HG03095 (cell line): ENCODE results near the gene SLC8A2.

ENCODE experiments used
- ATAC-seq: cut with Tn5 transposase; IDR thresholded peaks from one replicate; pipeline ENCODE4 v1.9.1; 2021; ENCODE audit warnings: moderate library complexity; ENCODE audit not compliant: unreplicated experiment

Gene SLC8A2

GRCh38 chr19:47432091-47432490 lies 39.6 kb downstream of the SLC8A2 start:
- ATAC-seq: no peak

DNA sequence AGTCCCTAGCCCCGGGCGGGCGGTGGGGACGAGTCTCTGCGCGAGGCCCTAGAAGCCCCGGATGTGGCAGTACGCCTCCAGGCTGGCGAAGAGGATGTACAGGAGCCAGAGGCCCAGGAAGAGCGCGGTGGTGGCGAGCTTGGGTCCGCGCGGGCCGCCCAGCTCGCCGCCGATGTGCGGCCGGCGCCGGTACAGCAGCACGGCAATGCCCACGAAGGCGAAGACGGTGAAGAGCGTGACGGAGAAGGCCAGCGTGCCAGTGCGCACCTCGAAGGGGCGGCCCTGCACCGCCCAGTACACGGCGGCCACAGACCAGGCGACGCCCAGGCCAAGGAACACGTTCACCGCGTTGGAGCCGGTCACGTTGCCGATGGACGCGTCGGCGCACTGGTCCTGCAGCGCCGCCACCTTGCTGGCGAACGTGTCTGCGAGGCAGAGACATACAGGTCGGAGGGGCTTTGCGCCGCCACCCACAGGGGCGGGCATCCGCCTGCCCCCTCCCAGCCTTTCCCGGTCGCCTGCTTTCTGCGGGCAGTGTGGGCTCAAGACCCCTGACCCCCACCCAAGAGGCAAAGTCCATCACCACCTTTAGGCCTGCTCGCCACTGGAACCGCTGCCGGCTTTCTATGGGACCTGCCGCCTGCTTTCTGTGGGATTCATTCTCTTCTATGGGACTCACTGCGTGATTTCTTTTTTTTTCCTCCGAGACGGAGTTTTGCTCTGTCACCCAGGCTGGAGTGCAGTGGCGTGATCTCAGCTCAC lies 41.5 kb downstream of the SLC8A2 start:
- no peak for ATAC-seq

DNA sequence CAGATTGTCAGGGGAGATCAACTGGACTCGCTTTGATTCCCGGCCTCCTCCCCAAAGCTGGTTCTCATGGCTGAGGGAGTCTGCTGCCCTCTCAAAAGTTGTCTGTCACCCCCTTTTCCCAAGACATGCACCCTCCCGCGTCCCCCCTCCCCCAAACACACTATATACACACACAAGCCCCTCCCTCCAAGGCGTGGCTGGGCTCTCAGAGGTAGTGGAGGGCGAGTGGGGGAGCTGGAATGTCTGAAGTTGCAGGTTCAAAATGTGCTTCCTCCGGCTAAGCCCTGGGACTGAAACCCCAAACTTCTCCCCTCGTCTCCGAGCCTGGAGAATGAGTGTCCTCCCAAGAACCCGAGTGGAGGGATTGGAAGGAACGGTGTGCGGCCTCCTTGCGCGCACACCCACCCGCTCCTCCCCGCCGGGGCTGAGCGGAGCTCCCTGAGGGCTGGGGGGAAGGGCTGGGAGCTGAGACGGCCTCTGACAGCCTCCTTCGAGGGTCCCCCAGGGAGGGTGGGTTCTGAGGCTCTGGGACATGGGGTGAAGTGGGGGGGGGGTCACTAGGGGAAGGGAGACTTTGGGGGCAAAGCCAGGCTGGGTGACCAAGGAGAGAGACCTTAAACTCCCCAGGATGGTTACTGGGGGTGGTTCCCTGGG lies 42.4 kb downstream of the SLC8A2 start:
- no peak for ATAC-seq

DNA sequence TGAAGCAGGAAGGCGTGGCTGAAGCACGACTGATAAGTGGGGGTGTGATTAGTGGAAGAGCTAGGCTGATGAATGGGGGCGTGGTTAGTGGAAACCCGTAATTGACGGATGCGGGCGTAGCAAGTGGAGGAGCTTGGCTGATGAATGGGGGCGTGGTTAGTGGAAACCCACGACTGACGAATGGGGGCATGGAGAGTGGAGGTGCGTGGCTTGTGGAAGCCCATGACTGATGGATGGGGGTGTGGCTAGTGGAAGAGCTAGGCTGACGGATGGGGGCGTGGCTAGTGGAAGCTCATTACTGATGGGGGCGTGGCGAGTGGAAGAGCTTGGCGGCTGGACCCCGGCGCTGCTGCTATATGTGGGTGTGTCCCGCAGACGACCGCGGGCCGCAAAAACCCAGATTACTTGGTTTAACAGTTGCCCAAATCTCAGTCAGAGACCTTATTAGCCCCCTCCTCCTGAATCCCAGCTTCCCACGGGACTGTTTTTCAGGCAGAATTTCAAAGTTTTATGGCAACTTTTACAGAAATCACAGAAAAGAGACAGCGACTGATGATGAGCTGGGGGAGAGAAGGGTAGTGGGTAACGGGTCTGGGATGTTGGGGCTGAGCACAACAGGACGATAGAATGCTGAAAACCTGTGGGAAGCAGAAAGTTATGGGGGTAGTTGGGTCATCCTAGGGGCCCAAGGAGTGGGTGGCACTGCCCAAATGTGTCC lies 43.4 kb downstream of the SLC8A2 start:
- ATAC-seq: no peak

DNA sequence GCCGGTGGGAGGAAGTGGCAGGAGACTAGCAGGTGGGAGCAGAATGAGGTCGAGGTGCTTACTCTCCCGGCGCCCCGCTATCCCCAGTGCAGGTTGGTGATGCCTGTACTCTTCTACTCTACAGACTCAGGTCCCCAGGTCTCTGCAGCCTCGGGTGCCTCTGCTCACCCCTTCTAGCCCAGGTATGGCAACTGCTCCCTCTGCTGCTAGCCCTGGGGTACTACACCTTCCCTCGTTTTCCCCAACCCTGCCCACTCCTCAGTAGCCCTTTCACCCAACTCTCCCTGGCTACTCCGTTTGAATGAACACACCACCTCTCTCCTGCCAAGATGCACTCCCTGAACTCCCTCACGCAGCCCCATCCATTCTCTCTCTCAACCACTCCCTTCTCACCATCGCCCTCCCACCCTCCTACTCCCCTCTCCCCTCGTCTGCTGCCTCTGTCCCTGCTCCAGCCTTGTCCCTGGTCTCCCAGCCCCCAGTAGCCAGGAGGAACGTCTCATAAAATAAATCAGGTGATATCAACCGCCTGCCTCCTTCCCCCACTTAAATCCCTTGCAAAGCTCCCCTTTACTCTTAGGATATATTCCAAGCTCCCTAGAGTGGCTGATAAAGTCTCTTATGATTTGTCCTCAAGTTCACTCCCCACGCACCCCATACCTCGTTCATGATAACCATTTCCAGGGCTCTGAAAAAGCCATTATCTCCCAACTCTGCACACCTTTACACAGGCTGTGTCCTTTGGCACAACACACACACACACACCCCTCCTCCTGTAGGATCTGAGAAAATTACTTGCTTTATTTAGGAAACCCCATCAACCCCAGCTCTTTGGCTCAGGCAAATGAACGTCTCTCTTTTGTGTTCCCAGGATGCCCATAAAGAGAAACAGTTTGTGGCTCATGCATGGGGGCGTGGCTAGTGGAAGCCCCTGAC lies 44.2 kb downstream of the SLC8A2 start:
- ATAC-seq: no peak

DNA sequence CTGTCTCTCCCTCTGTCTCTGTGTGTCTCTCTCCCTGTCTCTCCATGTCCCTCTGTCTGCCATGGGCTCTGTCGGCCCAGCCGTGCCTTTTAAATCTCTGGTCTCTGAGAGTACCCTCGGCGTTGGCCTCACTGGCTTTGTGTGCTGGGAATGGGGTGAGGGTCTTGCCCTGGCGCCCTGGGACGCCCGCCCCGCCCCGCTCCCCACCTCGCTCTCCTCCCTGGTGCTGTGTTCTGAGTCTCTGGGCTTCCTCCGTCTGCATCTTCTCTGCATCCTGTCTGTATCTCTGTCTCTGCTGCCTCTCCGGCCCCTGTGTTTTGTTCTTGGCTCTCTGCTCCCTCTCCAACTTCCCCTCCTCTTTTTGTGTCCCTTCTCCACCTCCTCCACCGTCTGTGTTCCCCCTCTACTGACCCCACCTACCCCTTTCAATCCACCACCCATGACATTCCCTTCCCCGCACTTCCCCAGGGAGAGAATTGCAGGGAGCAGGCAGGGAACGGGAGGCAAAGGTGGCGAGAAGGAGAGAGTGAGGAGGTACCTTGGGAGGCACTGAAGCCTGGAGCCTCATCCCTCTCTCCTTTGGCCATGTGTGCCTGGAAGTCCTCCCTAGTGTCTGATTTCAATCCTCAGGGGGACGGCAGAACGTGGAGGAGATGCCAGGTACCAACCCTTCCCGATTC lies 48.4 kb downstream of the SLC8A2 start:
- no peak for ATAC-seq

DNA sequence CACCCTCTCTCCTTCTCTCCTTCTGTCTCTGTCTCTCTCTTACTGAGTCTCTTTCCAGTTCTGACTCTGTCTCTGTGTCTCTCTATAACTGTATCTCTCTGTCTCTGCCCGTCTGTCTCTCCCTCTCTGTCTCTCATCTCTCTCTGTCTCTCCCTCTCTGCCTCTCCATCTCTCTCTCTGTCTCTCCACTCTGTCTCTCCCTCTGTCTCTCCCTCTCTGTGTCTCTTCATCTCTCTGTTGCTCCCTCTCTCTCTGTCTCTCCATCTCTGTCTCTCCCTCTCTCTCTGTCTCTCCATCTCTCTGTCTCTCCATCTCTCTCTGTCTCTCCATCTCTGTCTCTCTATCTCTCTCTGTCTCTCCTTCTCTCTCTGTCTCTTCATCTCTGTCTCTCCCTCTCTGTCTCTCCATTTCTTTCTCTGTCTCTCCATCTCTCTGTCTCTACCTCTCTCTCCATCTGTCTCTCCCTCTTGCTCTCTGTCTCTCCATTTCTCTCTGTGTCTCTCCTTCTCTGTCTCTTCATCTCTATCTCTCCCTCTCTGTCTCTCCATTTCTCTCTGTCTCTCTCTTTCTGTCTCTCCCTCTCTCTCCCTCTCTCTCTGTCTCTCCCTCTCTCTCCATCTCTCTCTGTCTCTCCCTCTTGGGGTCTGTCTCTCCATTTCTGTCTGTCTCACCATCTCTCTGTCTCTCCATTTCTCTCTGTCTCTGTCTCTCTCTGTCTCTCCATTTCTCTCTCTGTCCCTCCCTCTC lies 49.1 kb downstream of the SLC8A2 start:
- no peak for ATAC-seq

GRCh38 chr19:47421844-47422395 lies 49.8 kb downstream of the SLC8A2 start:
- no peak for ATAC-seq

- no peak for ATAC-seq
Observed at GRCh38 chr19:47421244-47421786, 50.4 kb downstream of the SLC8A2 start.

DNA sequence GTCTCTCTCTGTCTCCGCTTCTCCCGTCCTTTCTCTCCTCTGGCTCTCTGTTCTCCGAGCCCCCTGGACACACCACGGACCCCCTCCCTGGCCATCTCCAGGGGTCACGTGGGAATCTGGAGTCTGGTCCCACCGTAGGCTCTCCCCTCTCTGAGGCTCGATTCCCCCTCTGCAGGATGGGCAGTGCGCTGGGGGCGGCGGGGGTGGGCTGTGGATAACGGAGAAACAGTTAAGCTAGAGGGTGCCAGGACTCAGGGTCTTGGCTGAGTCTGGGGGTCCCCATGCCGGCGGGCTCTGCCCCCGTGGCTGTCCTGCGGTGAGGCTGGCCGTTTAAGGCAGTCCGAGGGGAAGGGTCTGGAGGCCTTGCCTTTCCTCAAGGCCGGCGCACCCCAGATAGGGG lies 51.9 kb downstream of the SLC8A2 start:
- no peak for ATAC-seq

GRCh38 chr19:47419030-47419783 lies 52.5 kb downstream of the SLC8A2 start, which contains the start of gene MEIS3:
Gene MEIS3 (minus strand): TSS chr19:47419527. CDS start chr19:47419081, 446 bp downstream.
- no peak for ATAC-seq

DNA sequence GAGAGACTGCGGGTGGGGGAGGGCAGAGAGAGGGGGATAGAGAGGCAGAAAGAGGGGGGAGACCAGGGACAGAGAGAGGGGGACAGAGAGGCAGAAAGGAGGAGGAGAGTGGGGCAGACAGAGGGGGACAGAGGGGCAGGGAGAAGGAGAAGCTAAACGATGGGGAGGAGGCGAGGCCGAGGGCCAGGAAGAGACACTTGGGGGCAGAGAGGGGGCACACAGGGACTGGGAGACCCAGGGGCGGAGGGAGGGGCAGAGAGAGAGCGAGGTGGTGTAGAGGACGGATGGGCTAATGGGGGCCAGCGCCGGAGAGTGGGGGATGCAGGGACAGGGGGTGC lies 53.0 kb downstream of the SLC8A2 start:
- ATAC-seq: no peak

DNA sequence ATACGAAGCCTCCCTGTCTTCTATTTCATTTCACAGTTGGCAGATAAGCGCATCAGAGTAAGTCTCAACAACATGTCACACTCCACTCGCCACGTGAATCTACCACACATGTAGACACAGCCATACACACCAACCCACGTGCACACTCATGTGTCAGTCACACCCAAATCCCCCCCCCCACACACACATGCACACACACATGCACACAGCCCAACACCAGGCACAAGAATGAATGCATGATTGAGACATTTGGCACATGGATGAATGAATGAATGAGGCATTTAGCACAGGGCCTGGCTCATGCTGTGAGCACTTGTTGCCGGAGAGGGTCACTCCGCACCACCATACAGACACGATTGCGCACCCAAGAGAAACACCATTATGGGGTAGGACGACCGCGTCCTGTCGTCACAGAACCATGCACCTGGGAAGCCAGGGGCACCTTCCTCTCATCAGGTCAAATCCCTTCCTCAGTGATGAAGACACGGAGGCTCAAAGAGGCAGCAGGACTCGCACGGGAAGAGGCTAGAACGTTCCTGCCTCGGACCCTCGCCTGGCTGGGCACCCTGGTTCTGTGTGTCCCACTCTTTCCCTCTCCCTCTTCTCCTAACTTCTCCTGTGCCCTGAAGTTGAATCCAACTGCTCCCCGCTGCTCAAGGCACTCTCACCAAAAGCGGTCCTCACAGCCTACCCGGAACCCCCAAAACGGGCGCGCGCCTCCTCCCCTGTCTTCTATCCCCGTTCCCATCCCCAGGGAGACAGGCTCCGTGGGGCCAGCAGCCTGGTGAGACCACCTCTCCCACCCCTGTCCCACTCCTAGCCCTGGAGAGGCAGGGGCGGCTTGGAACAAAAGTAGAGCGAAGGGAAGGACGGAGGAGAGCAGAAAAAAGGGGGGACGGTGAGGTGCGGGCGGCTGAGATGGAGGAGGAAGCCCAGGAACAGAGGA lies 53.7 kb downstream of the SLC8A2 start:
- ATAC-seq: no peak

DNA sequence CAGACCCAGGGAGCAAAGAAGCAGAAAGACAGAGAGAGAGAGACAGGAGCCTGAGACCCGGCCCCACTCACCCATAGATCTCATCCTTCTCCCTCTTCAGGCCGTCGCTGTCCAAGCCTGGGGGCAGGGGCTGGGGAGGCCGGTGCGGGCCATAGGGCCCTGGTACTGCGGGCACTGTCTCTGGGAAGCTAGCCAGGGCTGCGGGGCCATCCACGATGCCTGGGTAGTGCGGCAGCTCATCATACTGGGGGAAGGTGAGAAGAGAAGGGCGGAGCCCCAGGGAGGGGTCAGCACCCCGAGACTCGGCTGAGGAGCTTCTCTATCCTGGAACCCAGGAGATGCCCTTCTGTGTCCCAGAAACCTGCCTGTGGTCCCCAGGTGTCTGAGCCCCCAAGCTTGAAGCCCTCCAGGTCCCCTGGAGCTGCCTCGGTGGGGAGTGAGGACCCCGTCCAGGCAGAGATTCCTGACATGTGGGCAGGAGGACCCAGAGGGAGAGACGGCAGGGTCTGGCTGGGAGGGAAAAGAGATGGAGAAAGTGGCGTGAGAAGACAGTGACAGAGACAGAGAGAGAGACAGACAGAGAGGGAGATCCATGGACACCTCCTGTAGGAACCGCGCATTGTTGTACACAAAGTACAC lies 54.5 kb downstream of the SLC8A2 start:
- no peak for ATAC-seq

DNA sequence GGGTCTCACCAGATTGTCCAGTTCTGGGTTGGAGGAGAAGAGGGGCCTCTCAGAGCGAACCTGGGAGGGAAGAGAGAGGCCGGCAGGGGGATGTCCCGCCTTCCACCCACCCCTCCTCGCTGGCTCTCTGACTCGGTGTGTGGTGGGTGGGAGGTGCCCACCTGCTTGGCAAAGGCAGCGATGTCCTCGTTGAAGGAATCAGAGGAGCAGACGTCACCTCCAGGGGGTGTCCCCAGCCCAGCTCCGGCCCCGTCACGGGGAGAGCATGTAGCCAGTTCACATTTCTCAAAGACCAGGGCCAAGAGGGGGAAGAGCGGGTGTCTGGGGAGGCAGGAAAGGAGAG lies 55.1 kb downstream of the SLC8A2 start:
- no peak for ATAC-seq

DNA sequence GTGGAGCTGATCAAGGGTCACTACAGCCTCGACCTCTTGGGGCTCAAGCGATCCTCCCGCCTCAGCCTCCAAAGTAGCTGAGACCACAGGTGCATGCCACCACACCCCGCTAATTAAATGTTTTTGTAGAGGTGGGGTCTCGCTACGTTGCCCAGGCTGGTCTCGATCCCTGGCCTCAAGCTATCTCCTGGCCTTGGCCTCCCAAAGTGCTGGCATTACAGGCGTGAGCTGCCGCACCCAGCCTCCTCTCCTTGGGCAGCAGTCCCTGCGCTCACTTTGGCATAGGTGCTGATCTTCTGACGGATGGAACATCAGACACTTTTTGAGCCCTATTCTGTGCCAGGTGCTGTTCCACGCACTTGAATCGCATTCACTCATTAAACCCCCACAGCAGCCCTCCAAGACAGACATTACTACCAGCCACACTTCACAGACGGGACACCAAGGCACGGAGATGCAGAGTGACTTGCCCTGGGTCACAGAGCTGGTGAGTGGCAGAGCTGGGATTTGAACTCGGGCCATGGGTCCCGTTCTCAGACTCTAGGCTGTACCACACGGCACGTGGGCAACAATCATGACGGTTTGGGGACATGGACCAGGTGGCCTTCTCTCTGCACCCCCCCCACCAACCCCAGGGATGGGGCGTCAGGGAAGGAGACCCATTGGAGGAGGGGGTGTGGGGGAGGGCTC lies 55.6 kb downstream of the SLC8A2 start:
- no peak for ATAC-seq
